Measurements from ENCODE around the gene RNF113B.

RNF113B gene

GRCh38 chr13:98176777-98177608 is at the start of gene RNF113B:
TSS of gene RNF113B (minus strand) at chr13:98177269. CDS start at chr13:98177236, 33 bp downstream.
- DNase-seq = no peak

GRCh38 chr13:98226496-98226895 is 49.4 kb upstream of the RNF113B start:
- no peak for DNase-seq

GRCh38 chr13:98225036-98225940 is 48.2 kb upstream of the RNF113B start:
- DNase-seq = no peak

- DNase-seq = no peak
Measured at GRCh38 chr13:98224557-98224956, 47.5 kb upstream of the RNF113B start.

GRCh38 chr13:98223741-98224140 is 46.7 kb upstream of the RNF113B start:
- no peak for DNase-seq

GRCh38 chr13:98222816-98223215 is 45.7 kb upstream of the RNF113B start:
- no peak for DNase-seq

GRCh38 chr13:98222081-98222554 is 45.0 kb upstream of the RNF113B start:
- DNase-seq = no peak

GRCh38 chr13:98221234-98221633 is 44.2 kb upstream of the RNF113B start:
- DNase-seq = no peak

GRCh38 chr13:98220271-98220791 is 43.3 kb upstream of the RNF113B start:
- no peak for DNase-seq

- no peak for DNase-seq
Measured at GRCh38 chr13:98219685-98220084, 42.6 kb upstream of the RNF113B start.

GRCh38 chr13:98217597-98217996 is 40.5 kb upstream of the RNF113B start:
- DNase-seq = no peak

- no peak for DNase-seq
Measured at GRCh38 chr13:98216711-98217285, 39.7 kb upstream of the RNF113B start.

GRCh38 chr13:98216135-98216565 is 39.1 kb upstream of the RNF113B start:
- no peak for DNase-seq

- DNase-seq = no peak
Measured at GRCh38 chr13:98215508-98215907, 38.4 kb upstream of the RNF113B start.

- no peak for DNase-seq
Measured at GRCh38 chr13:98214707-98215106, 37.6 kb upstream of the RNF113B start.

GRCh38 chr13:98214008-98214643 is 37.1 kb upstream of the RNF113B start:
- no peak for DNase-seq

- no peak for DNase-seq
Measured at GRCh38 chr13:98213354-98213753, 36.3 kb upstream of the RNF113B start.

- DNase-seq = no peak
Measured at GRCh38 chr13:98212763-98213162, 35.7 kb upstream of the RNF113B start.

GRCh38 chr13:98208606-98209005 is 31.5 kb upstream of the RNF113B start:
- DNase-seq = no peak

- no peak for DNase-seq
Measured at GRCh38 chr13:98207416-98207815, 30.3 kb upstream of the RNF113B start.

GRCh38 chr13:98206946-98207345 is 29.9 kb upstream of the RNF113B start:
- DNase-seq = no peak

GRCh38 chr13:98204546-98204945 is 27.5 kb upstream of the RNF113B start:
- DNase-seq = no peak
